Activated CD8-positive, alpha-beta T cell treated with anti-CD3 and anti-CD28 coated beads for 36 hours (primary cell): Measurements from ENCODE around the gene RPL10. TPM values are rescaled to one million over a fixed set of nuclear protein-coding genes. Genes with fewer than 3 reads are reported as not detected.

Experiments
- ATAC-seq: fragments of 200-7000 bp; cut with Tn5 transposase; one replicate; pipeline ENCODE4 v1.10.0; 2021; ENCODE audit warnings: mild to moderate bottlenecking, moderate library complexity
- CTCF ChIA-PET: fragments of 350-600 bp; sonication (Branson Sonifier 250); formaldehyde crosslinking; loops from one replicate; lab custom pipeline; 2021; ENCODE audit warnings: antibody characterized with exemption; lab: Charles Lee
- POLR2A ChIA-PET: fragments of 350-600 bp; sonication (Branson Sonifier 250); formaldehyde crosslinking; loops from one replicate; lab custom pipeline; 2021; ENCODE audit warnings: antibody characterized with exemption; lab: Charles Lee
- DNase-seq: peaks from one replicate; pipeline ENCODE4 v3.0.0-alpha.2; 2020
- H3K27ac Mint-ChIP-seq: one replicate; pipeline ENCODE4 v1.8.0; 2021; ENCODE audit warnings: mild to moderate bottlenecking, mixed read lengths
- H3K27me3 Mint-ChIP-seq: one replicate; pipeline ENCODE4 v1.8.0; 2021; ENCODE audit warnings: mixed read lengths
- H3K36me3 Mint-ChIP-seq: one replicate; pipeline ENCODE4 v1.8.0; 2021; ENCODE audit warnings: low read depth, mixed read lengths
- H3K4me1 Mint-ChIP-seq: one replicate; pipeline ENCODE4 v1.8.0; 2021; ENCODE audit warnings: low read depth, mixed read lengths
- H3K4me3 Mint-ChIP-seq: one replicate; pipeline ENCODE4 v1.8.0; 2021; ENCODE audit warnings: mild to moderate bottlenecking, moderate library complexity, mixed read lengths
- H3K9me3 Mint-ChIP-seq: one replicate; pipeline ENCODE4 v1.8.0; 2021; ENCODE audit warnings: mixed read lengths
- CTCF ChIP-seq: fragments of 200-600 bp; IDR thresholded peaks from one replicate; pipeline ENCODE4 v1.8.0; 2022; ENCODE audit warnings: antibody characterized with exemption, mild to moderate bottlenecking
- intact Hi-C: fragments of 100-400 bp; cut with micrococcal nuclease; formaldehyde crosslinking; loops from one replicate; pipeline ENCODE4 v1.10.0; 2022
- total RNA-seq, 2 experiments: library from RNA; stranded (reverse); gene quantifications; one replicate each; pipeline ENCODE4 v1.2.3, GENCODE V29; 2021

Gene RPL10
- total RNA-seq, 2 experiments from 2014 or later, result 3,574 to 3,675 TPM

DNA sequence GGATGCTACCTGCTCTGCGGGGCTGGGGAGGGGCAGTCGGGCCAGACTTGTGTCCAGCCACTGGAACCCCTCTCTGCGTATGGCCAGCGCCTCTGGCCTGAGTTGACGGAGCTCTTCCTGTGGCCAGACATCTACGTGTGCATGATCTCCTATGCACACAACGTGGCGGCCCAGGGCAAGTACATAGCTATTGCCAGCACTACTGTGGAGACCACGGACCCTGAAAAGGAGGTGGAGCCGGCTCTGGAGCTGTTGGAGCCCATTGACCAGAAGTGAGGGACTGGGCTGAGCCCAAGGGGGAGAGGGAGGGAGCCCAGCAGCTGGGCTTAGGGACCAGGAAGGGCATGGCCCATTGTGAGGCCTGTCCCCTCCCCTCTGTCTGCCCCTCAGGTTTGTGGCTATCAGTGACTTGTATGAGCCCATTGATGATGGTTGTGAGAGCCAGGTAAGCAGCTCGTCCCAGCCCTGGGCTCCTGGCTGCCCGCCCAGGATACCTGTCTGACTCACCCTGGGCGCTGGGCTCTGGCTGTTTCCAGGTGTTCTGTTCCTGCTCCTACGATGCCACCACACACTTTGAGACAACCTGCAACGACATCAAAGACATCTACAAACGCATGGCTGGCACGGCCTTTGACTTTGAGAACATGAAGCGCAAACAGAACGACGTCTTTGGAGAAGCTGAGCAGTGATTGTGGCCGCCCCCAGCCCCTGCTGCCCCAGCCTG is 44.0 kb downstream of the RPL10 start:
- ATAC-seq (no peak), DNase-seq (no peak)
- intact Hi-C loops, result no loop called here

DNA sequence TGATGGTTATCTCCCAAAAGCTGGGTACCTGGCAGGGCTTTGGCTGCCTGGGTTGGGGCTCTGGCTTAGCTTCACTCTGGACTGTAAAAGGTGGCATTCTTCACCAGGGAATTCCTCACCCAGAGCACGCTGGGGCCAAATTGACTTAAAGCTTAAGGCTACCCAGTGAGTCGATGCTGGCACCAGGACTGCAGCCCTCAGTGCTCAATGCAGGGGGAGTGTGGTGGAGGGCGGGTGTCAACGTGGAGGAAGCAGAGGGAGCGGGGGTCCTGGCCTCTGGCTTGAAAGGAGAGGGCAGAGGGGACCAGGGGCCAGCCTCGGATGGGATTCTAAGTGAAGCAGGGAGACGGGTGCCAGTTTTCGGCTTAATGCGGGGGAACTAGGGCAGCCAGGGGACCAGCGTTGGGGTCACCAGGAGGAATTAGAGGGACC is 45.3 kb downstream of the RPL10 start:
- intact Hi-C loops, result no loop called here
- no peak for DNase-seq
- Mint-ChIP-seq H3K9me3 (no peaks in the 10 kb centered on the region), H3K36me3 (peaks cover 10% of the 10 kb centered on the region), H3K27me3 (no peaks in the 10 kb centered on the region), H3K4me1 (peaks cover 31% of the 10 kb centered on the region), H3K27ac (peak overlapping the region; percentile 67), H3K4me3 (peak overlapping the region; percentile 69)
- no peak for TF ChIP-seq CTCF
- ATAC-seq, result peak; percentile 16
- POLR2A ChIA-PET, result no interaction called here
- CTCF ChIA-PET, result interaction anchor here (1.0 kb wide), 1 partner anchor 84 kb away, joined by 3 read pairs; no protein-coding TSS in a partner anchor

More for the DNA sequence above, 44.0 kb downstream of the RPL10 start:
- Mint-ChIP-seq H3K4me1 (peaks cover 35% of the 10 kb centered on the region), H3K27me3 (no peaks in the 10 kb centered on the region), H3K4me3 (no peak overlapping the region), H3K36me3 (peaks cover 10% of the 10 kb centered on the region), H3K9me3 (no peaks in the 10 kb centered on the region), H3K27ac (no peak overlapping the region)
- no peak for TF ChIP-seq CTCF
- CTCF ChIA-PET, result interaction anchor here (1.2 kb wide), 1 partner anchor 48 kb away, joined by 3 read pairs; the partner anchor contains the start of gene SLC10A3
- POLR2A ChIA-PET, result interaction anchor here (0.8 to 1.0 kb wide), 2 partner anchors 44 to 100 kb away, joined by 5 read pairs; partner anchors contain the start of gene UBL4A

DNA sequence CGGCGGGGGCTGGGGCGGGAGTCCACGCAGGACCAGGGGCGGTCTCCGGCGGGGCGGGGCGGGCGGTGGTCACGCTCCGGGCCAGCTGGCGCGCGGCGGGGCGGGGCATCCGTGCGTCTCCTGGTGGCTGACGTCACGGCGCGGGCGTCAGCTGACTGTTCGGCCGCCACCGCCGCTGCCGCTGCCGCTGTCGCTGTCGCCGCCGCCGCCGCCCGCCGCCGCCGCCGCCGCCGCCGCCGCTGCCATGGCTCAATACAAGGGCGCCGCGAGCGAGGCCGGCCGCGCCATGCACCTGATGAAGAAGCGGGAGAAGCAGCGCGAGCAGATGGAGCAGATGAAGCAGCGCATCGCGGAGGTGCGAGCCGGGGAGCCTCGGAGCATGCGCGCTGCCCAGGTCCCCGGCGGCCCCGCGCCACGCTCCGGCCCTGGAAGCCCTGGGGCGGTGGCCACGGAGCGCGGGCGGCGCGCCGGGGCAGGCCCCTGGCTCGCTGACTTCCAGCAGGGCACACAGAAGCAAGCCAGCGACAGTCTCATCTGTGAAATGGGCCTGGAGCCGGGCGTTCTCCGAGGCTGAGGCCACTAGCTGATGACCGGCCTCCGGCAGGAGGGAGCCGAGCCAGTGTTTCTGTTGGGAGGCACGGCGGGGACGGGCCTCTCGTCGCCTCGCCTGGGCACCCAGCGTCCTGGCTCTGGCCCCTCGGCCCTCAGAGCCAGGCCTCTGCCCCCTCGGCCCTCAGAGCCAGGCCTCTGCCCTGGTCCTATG is 46.0 kb downstream of the RPL10 start, which contains the start of gene FAM50A:
Gene FAM50A, plus strand, starts transcription at position 150 of the 763 bp plus-strand sequence. Its CDS starts 95 bp downstream, at position 245.
- POLR2A ChIA-PET, result interaction anchor here (1.5 kb wide), 1 partner anchor 34 kb away, joined by 4 read pairs; no protein-coding TSS in a partner anchor
- peaks cover 28% of the 10 kb centered on the region for H3K4me1 Mint-ChIP-seq

GRCh38 chrX:154444755-154445246 is 46.6 kb downstream of the RPL10 start:
- ChIA-PET POLR2A (interaction anchor here (0.6 to 1.9 kb wide), 4 partner anchors 16 to 66 kb away, joined by 3 to 6 read pairs (median 4); partner anchors contain the start of gene EMD), CTCF (no interaction called here)
- no peak for TF ChIP-seq CTCF
- H3K27me3 Mint-ChIP-seq, result no peaks in the 10 kb centered on the region
- no peak overlapping the region for H3K27ac Mint-ChIP-seq
- intact Hi-C loops, result no loop called here
- H3K4me1 Mint-ChIP-seq, result peaks cover 28% of the 10 kb centered on the region
- peaks cover 8% of the 10 kb centered on the region for H3K36me3 Mint-ChIP-seq
- ATAC-seq (no peak), DNase-seq (no peak)
- H3K9me3 Mint-ChIP-seq, result no peaks in the 10 kb centered on the region
- peak overlapping the region; percentile 55 for H3K4me3 Mint-ChIP-seq

More for the DNA sequence above, 46.0 kb downstream of the RPL10 start, which contains the start of gene FAM50A:
- Mint-ChIP-seq H3K27me3 (no peaks in the 10 kb centered on the region), H3K9me3 (no peaks in the 10 kb centered on the region), H3K36me3 (peaks cover 7% of the 10 kb centered on the region), H3K4me3 (peak within 1 kb of the TSS; percentile 69), H3K27ac (peak within 1 kb of the TSS; percentile 67)
- CTCF ChIA-PET, result interaction anchor here (1.0 kb wide), 1 partner anchor 83 kb away, joined by 3 read pairs; no protein-coding TSS in a partner anchor
- ATAC-seq, result peak; percentile 85
- DNase-seq, result peak; percentile 77
- intact Hi-C loops, result no loop called here
- TF ChIP-seq CTCF, result no peak
